ENCODE measurements around the gene UBE2R2.

Gene UBE2R2

DNA sequence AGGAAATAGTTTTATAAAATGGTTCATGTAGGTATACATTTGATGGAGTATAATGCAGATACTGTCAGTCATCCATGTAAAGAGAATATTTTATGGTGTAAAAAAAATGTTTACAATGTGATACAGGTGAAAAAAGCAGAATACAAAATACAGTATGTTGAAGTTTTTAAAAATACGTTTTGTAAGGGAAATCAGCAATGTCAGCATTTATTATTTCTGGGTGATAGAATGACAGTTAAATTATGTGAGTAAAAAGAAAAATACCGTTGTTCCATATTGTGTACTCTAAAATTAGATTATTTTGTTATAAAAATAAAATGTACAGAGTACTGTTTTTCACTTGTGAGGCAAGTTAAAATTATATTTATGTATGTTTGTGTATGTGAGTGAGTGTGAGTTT lies 69.0 kb downstream of the UBE2R2 start:
- no peak for DNase-seq

DNA sequence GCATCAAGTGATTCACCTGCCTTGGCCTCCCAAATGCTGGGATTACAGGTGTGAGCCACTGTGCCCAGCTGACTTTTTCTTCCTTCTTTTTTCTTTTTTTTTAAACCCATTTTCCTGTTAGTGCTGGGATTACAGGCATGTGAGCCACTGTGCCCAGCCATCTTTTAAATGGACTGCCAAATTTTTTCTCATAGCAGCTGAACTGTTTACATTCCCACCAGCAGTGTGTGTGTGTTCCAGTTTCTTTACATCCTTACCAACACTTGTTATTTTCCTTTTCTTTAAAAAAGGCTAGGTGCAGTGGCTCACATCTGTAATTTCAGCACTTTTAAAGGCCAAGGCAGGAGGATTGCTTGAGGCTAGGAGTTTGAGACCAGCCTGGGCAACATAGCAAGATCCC lies 76.9 kb downstream of the UBE2R2 start:
- DNase-seq: no peak

DNA sequence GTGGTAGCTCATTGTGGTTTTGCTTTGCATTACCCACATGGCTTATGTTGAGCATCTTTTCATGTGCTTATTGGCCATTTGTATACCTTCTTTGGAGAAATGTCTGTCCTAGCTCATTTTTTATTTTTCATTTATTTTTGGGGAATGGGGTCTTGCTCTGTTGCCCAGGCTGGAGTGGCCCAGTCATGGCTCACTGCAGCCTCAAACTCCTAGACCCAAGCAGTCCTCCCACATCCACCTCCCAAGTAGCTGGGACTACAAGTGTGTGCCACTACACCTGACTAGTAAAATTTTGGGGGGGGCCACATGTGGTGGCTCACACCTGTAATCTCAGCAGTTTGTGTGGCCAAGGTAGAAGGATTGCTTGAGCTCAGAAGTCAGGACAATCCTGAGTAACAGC lies 77.4 kb downstream of the UBE2R2 start:
- DNase-seq: no peak

DNA sequence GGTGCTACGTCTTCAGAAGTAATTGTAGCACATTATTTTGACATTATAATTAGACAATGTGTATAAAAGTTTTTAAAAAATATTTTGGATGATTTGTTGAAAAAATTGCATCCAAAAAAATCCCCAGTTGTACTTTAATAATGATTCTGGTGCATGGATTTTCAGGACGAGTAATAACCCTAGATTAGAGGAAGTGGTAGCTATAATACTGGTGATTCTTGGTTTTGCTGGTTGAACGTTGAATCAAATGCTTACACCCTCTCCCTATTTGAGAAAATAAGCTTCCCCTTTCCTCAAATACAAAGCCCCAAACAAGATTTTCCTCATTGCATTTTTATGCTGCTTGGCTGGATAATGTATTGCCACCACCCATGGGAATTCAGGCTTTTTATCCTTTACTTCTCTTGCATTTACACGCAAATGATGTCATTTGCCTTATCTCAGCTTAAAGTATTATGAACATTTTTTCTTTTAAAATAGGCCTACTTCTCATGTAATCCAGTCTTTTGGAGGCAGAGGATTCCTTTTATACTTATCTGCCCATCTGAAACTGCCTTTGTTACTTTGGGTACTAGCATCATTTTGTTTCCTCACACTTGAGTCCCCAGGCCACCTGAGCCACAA lies 86.3 kb downstream of the UBE2R2 start:
- DNase-seq: no peak

DNA sequence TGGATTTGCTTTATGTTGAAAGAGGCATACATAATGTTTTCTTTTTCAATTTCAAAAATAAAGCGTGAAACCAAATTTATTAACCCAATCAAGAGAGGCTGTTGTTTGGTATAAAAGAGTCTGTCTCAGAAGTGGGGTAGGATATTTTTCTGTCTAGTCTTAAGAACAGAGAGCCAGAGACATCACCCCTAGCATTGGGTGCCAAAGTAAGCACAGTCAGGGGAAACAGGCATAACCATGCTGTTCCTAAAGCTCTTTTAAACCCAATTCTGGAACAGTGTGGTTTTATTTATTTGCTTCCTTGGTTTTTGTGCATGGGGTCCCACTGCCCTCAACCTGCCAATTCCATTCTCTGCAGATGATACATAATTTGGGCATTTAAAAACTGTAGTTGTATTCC lies 88.2 kb downstream of the UBE2R2 start:
- no peak for DNase-seq

DNA sequence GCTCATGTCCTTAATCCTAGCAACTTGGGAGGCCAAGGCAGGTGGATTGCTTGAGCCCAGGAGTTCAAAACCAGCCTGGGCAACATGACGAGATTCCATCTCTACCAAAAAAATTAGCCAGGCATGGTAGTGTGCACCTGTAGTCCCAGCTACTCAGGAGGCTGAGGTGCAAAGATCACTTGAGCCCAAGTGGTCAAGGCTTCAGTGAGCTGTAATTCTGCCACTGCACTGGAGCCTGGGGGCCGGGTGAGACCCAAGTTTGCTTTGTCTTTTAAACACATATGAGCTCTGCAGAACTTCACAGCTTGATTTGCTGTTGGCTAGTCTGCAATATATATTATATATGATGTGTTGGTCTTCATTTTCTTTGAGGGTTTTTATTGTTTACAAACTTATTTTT lies 89.8 kb downstream of the UBE2R2 start:
- DNase-seq: no peak

DNA sequence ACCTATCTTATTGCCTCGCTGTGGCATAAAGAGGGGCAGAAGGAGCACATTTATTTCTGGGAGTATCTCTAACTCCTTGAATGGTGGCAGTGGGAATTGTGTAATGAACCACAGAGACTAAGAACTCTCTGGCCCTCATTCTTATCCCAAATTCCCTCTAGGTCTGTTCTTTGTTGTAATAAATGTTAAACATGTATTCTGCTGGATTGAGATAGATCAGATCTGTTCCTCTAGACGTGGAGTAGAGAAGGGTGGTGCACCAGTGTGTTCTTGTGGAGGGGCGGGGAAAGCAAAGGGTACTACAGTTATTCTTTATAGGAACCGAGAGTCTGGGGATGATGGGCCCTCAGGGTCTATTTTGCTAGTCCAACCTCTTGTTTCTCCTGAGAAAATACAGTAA lies 90.4 kb downstream of the UBE2R2 start:
- DNase-seq: no peak

DNA sequence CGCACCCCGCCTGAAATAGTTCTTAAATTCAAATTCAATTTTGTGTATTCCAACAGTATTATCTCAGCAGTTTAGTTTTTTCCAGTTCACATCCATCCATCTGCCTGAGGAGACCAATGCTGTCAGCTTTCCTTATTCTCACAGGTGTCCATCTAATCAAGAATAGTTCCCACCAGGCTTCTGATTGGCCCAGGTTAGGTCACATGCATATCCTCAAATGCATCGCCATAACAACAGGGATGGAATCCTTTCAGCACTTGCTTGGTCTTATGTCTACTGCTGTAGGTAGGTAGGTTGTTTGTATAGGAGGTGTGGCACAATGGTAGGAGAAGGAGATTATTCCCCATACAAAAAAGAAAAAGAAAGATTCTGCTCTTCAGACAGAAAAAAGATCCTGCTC lies 91.2 kb downstream of the UBE2R2 start:
- no peak for DNase-seq

DNA sequence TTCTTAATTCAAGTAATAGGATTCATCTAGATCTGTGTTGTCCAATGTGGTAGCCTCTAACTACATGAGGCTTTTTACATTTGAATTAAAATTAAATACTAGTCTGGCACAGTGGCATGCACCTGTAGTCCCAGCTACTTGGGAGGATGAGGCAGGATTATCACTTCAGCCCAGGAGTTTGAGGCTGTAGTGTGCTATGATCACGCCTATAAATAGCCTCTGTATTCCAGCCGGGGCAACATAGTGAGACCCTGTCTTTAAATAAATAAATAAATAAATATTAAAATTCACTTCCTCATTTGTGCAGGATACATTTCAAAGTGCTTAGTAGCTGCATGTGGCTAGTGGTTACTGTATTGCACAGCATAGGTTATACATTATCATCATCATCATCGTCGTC lies 91.8 kb downstream of the UBE2R2 start:
- no peak for DNase-seq

DNA sequence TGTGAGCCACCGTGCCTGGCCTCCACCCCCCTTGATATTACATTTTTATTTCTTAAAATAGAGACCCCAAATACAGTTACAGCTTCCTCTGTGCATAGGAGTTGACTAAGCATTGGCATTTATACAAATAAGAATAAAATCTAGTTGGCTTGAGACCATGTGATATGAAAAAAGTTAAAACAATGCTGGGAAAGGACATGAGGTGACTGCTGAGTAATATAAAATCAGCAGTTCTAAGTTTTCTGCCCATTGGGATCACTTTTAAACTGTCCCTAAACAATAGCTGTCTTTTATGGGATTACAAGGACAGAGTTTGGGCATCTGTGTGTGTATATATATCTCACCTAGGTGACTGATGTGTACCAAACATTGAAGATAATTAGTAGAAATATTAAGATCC lies 96.6 kb downstream of the UBE2R2 start:
- DNase-seq: no peak

DNA sequence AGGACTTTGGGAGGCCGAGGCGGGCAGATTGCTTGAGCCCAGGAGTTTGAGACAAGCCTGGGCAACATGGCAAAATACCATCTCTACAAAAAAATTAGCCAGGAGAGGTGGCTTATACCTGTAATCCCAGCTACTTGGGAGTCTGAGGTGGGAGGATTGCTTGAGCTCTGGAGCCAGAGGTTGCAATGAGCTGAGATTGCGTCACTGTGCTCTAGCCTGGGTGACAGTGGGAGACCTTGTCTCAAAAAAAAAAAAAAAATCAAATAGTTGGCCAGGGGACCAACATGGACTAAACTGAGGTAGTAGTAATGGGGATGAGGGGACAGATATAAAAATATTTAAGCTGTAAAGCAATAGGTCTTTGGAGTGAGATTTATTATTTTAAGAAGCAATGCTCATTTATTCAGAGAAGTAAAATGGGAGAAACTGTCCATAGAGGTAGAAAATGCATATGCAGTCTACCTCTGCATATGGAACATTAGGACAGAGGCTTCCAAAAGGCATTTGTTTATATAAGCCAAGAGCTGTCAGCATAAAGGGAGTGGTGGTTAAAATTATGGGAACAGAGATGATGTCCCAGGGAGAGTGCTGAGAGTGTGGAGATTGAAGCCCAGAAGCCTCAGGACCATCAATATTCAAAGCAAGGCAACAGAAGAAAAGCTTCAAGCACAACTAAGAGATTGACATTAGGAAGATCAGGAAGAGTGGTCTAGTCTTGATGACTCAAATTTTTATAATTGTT lies 98.1 kb downstream of the UBE2R2 start:
- DNase-seq: no peak

DNA sequence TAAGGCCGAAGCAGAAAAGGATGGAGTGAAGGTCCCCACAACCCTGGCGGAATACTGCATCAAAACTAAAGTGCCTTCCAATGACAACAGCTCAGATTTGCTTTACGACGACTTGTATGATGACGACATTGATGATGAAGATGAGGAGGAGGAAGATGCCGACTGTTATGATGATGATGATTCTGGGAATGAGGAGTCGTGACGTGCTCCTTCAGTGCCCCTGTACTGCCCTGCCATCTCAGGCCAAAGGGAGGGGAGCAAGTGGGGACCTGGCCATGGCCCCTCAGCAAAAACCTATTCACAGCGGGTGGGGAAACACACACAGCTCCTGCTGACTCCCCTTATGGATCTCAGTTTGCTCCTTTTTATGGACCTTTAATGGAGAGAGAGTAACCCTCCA lies 100.1 kb downstream of the UBE2R2 start:
- no peak for DNase-seq

DNA sequence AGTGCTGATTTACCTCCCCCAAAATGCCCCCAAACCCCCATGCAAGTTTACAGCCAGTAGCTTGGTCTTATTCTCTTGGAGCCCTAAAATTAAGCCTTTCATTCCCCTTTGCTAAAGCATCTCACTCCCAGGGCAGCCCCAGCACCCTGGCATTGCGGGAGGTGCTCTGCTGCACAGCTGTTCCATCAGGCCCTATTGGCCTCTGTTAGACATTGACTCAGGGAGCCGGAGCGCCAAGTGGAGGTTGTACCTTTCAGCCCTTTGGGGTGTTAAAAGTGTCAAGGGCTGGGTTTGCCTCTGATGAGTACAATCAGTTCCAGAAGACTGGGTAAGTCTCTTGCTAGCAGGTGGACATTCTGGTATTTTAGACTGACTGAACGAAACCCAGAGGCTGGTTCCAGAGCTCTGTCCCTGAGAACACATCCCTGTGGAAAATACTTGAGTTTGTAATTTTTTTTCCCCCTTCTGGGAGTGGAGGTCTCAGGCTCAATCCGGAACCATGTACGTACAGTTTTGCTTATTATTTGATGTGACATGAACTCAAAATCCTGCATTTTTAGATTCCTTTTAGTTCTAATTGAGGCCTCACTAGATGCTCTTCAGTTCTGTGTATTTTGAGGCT lies 102.4 kb downstream of the UBE2R2 start:
- no peak for DNase-seq

DNA sequence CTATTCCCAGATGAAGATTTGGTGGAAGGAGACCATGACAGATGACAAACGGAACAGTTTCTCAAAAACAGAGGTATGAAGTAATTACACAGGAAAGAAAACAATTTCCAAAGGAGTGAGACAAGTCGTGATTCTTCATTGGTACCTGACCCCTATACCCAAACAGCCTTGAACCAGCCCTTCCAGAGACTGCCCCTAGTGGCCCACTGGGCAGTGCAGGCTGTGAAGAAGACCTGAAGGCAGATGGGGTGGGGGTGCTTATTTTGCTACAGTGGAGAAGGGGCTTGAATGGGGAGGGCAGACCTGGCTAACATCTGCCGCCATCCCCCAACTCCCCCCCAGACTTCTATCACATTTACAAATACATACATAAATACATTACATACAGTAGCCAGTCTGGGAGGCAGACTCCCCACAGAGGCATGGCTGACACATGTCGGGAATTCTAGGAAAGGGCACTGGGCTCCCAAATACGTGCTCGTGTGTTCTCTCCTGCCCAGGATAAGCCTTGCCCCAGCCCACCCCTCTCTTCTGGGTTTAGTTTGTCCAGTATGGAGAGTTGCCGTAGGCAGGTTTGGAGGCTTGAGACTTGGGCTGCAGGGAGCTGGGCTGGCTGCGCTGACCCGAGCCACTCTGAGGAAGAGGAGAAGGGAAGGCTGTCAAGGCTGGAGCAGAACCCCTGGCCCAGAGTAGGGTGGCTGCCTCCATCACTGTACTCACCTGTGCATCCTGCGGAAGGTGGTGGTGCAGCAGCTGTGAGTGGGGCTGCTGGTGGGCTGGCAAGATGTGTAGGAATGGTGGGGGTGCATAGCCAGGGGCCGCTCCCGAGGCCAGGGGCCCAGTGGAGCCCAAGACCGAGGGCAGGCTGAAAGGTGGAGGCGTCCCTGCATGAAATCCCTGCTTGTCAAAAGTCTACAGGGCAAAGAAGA lies 105.3 kb downstream of the UBE2R2 start:
- DNase-seq: no peak

DNA sequence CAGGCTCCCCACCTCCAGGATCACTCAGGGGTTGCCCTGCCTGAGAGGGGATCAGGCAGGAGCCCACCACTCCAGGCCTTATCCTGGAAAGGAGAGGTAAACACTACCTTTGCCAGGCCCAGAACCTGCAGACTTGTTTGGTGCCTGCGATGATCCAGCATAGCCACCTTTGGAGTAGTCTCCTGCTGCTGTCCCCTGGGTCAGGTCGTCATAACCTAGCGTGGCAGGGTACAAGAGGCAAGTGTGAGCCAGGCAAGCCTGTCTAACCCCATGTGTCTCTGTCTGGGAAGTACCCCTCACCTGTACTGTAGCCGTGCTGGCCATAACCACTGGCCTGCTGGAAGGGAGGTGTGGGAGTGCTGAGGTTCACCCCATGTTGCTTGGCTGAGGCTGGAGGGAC lies 106.1 kb downstream of the UBE2R2 start:
- no peak for DNase-seq

DNA sequence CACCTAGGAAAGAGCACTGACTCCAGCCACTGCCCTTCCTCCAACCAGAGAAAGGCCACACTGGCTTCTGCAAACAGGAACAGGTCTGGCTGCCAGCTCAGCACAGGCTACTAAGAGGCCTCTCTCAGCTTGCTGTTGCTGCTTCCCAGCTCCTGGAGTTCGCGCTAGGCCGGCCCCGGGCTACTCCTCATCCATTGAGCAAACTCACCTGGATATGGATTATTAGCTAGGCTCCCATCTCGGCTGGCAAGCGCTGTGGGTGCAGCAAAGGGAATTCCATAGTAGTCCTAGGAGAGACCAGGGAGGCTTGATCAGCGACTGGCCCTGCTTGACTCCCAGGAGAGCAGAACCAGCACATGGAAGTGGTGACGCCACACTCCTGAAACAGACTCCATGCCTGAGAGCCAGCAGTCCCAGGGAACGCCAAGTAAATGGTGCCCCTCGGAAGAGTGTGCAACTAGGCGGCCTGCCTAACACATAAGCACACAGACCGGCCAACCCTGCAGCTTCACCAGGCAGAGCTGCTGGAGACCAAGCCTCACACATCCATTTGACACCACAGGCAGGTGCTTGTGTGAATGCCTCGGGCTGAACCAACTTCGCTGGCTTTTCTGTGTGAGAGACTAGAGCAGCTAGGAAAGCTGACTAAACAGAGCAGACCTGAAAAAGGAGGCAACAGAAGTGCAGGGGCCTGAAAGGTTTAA lies 107.2 kb downstream of the UBE2R2 start:
- no peak for DNase-seq

DNA sequence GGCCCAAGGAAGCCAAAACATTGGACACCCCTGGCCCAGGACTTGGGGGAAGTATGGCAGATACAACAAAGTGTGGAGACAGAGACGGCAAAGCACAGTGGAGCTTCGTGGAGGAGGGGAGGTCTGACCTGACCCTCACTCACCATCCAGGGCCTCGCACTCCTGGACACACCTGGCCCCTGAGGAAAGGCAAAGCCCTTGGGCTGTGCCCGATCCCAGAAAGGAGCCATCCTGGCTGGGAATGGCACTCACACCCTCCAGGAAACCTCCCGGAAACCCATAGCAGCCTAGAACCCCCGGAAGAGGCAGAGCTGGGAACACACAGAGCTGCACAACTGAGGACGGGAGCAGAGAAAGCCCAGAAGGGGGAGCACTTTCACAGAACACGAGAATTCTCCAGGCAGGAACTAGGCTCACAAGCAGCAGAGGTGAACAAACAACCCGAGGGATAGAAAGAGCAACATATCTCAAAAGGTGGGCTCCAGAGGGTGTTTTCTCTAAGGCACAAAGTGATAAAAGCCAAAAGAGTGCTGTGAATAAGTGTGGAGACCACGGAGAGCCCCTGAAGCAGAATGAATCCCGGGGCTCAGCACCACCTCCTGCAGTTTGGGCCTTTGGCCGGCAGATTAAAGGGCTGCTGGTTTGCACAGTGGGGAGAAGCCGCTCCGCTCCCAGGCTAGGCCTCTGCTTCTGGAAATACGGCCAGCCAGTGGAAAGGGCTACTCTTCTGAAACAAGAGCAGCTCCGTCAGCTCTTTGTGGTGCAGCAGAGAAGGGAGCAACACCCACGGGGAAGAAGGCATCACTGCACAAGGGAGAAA lies 108.2 kb downstream of the UBE2R2 start:
- no peak for DNase-seq

DNA sequence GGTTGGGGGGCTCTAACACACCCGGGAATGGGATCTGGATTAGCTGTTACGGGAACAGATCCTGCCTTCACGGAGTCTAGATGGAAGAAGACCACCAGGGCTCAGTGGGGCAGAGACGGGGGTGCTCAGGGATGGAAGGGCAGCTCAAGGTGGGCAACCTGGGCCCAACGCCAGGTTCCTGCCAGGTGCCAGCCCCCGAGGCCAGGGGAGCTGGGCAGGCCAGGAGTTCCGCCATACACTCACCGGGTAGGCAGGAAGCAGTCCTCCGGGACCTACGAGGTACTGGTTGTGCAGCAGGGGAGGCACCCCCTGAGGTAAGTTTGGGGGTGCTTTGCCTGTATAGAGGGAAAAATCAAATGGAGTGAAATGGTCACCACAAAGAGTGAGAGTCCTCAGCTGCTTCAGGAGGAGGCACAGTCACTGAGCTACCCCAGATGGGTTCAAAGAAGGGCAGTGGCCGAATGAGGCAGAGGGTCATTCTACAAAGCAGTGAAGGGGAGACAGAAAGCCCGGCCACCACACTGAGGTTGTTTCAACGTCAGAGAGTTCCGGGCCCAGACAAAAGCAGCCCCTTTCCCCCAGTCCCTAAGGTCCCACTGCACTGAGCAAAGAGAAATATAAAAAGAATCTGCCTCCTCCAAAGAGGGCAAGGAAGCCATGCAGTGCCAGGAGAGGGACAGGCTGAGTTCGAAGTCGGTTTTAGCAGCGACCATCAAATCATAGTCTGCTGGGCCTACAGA lies 110.0 kb downstream of the UBE2R2 start:
- no peak for DNase-seq

DNA sequence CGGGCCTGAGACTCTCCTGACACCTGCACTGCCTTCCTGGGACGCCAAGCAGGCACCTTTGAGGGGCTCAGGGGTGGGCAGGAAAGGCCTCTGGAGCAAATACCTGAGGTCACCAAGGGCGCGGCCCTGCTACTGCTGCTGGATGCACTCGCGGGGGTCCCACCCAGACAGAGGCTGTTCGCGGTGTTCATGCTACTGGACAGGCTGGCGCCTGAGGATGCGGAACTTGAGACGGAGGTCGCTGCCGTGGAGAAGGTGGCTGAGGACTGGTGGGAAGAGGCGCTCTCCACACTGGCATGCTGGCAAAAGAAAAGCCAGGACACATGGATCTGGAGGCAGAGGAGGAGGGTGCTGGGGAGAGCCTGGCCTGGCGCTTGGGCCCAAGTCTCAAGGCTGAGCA lies 110.7 kb downstream of the UBE2R2 start:
- DNase-seq: no peak

DNA sequence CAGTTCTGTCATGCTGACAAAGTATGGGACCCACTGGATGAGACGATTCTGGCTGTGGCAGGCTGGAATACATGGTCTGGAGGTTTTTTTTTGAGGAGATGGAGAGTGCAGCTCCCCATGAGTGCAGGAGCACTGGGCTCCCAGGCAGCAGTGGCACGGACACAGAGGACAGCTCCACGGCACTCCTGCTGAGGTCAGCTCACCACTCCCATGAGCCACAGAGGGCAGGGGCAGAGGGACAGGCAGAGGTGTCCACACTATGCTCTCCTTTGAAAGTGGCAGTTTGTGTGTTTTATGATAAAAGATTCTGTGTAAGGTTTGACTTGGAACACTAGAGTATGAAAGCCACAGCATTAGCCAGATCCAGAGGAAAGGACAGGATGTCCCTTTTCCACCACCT lies 114.4 kb downstream of the UBE2R2 start:
- no peak for DNase-seq
